GM23248 (cell line): ENCODE measurements around the gene SIK3. TPM values are rescaled to one million over a fixed set of nuclear protein-coding genes. Genes with fewer than 3 reads are reported as not detected.
A peak's percentile ranks its signal among the peaks of the same experiment; 100 is the strongest.
"Not testable (repeated sequence)": the region's sequence is repeated elsewhere in the genome, so short reads cannot be mapped to it uniquely, and the experiment has no call there.

Experiments used
- DNase-seq: peaks from one replicate; pipeline ENCODE4 v3.0.0-alpha.2; 2015
- H2AFZ ChIP-seq: fragments of 200-600 bp; sonication (generic); 2 replicates; pipeline ENCODE4 v1.6.1; 2016; ENCODE audit warnings: antibody characterized with exemption
- H3F3A ChIP-seq: fragments of 200-600 bp; sonication (generic); 2 replicates; pipeline ENCODE4 v1.6.1; 2016; ENCODE audit warnings: mild to moderate bottlenecking, antibody characterized with exemption, mixed run types; ENCODE audit not compliant: insufficient read depth
- H3K27ac ChIP-seq: fragments of 200-600 bp; sonication (generic); 2 replicates; pipeline ENCODE4 v1.5.1; 2016; ENCODE audit warnings: mild to moderate bottlenecking
- H3K27me3 ChIP-seq: fragments of 200-600 bp; sonication (generic); replicated peaks from 2 replicates; pipeline ENCODE4 v1.6.1; 2016; ENCODE audit warnings: mild to moderate bottlenecking; ENCODE audit not compliant: insufficient read depth
- H3K36me3 ChIP-seq: fragments of 200-600 bp; sonication (generic); 2 replicates; pipeline ENCODE4 v1.6.1; 2016; ENCODE audit warnings: low read depth, mild to moderate bottlenecking
- H3K4me1 ChIP-seq: fragments of 200-600 bp; sonication (generic); 2 replicates; pipeline ENCODE4 v1.6.1; 2016; ENCODE audit warnings: mild to moderate bottlenecking; ENCODE audit not compliant: insufficient read depth
- H3K4me2 ChIP-seq: fragments of 200-600 bp; sonication (generic); one replicate; pipeline ENCODE4 v1.6.1; 2016; ENCODE audit warnings: mild to moderate bottlenecking; ENCODE audit not compliant: unreplicated experiment
- H3K4me3 ChIP-seq: fragments of 200-600 bp; sonication (generic); 2 replicates; pipeline ENCODE4 v1.5.1; 2016; ENCODE audit warnings: mild to moderate bottlenecking
- H3K79me2 ChIP-seq: fragments of 200-600 bp; sonication (generic); 2 replicates; pipeline ENCODE4 v1.6.1; 2016; ENCODE audit warnings: mild to moderate bottlenecking; ENCODE audit not compliant: insufficient read depth
- H3K9ac ChIP-seq: fragments of 200-600 bp; sonication (generic); 2 replicates; pipeline ENCODE4 v1.6.1; 2016; ENCODE audit warnings: mild to moderate bottlenecking
- H3K9me2 ChIP-seq: fragments of 200-600 bp; sonication (generic); 2 replicates; pipeline ENCODE4 v1.6.1; 2016; ENCODE audit warnings: mixed run types, mild to moderate bottlenecking, moderate library complexity; ENCODE audit not compliant: insufficient read depth
- H3K9me3 ChIP-seq: fragments of 200-600 bp; sonication (generic); one replicate; pipeline ENCODE4 v1.6.1; 2017; ENCODE audit warnings: low read depth
- H4K20me1 ChIP-seq: fragments of 200-600 bp; sonication (generic); 2 replicates; pipeline ENCODE4 v1.6.0; 2016; ENCODE audit not compliant: insufficient read depth
- EZH2 ChIP-seq: fragments of 200-600 bp; sonication (generic); IDR thresholded peaks from 2 replicates; pipeline ENCODE4 v1.6.1; 2018; ENCODE audit warnings: antibody characterized with exemption, mild to moderate bottlenecking; ENCODE audit not compliant: insufficient read depth, poor library complexity, severe bottlenecking
- EZH2phosphoT487 ChIP-seq: fragments of 200-600 bp; sonication (generic); IDR thresholded peaks from 2 replicates; pipeline ENCODE4 v1.6.1; 2018; ENCODE audit warnings: antibody characterized with exemption, moderate library complexity, mild to moderate bottlenecking, low read depth; ENCODE audit not compliant: insufficient read depth
- WGBS, 2 experiments: methylation state at CpG; one replicate each; pipeline ENCODE4 v1.1.6; 2015 to 2017; ENCODE audit warnings: low lambda C conversion rate in 2 of 2, low coverage in 1 of 2; ENCODE audit errors: missing lambda C conversion rate in 2 of 2; 5-methylcytosine and 5-hydroxymethylcytosine counted together
- in situ Hi-C: fragments of 300-500 bp; cut with MboI; formaldehyde crosslinking; loops from 2 replicates; pipeline ENCODE4 v1.15.0; 2020
- polyA plus RNA-seq: library from polyadenylated mRNA; unstranded; fragments of >200 nt; fragmentation: Nextera tagmentation; extraction: Ambion mirVana; gene quantifications from 2 replicates; pipeline ENCODE4 v1.2.1, GENCODE V29; 2016
- total RNA-seq: library from RNA; depleted of rRNA; stranded (reverse); fragments of >200 nt; shearing (Covaris generic); gene quantifications from 2 replicates; pipeline ENCODE4 v1.2.3, GENCODE V29; 2014

The SIK3 gene
- total and polyA plus RNA-seq, 2 experiments from 2014 or later: 4.2 to 15.5 TPM

DNA sequence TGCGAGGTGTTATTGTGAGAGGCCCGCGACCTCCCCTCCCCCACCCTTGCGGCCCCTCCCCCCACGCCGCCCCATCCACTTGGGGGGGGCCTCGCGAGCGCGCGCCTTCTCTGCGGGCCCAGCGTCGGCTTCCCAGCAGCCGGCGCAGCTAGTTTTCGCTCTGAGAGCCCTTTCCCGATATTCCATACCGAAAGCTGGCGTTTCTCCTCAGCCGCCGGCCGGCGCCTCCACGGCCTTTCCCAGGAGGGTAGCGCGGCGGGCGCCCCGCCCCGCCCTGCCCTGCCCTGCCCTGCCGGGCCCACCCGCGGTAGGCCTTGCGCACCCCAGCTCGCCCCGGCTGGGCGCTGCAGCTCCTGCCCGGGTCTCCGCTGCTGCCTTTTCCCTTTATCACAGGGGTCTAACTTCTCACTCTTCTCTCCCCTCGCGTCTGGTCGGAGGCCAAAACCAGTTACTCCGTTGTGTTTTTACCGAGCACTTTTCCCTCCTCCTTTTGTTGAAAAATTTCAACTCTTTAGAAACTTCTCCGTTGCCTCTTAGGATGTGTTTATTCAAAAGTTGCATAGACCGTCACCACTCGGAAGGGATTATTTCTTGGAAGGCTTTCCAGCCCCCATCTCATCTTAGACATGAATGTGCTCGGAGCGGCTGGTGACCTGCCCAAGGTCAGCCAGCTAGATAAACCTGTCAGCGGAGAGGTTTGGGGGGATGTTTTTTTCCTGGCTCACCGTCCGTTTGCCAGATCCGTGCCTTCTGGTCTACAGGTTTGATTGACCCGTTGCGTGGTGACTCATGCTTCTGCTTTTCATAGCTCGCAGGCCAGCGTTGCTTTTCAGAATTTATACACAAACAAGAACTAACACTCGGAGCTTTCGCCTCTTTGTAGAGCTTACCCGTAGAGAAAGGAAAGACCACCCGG lies 46.5 kb upstream of the SIK3 start:
- peaks cover 11% of the 10 kb centered on the region; the same call in 1 of the 2 replicates for H3K36me3 ChIP-seq
- H3K79me2 ChIP-seq: peaks cover 54% of the 10 kb centered on the region

DNA sequence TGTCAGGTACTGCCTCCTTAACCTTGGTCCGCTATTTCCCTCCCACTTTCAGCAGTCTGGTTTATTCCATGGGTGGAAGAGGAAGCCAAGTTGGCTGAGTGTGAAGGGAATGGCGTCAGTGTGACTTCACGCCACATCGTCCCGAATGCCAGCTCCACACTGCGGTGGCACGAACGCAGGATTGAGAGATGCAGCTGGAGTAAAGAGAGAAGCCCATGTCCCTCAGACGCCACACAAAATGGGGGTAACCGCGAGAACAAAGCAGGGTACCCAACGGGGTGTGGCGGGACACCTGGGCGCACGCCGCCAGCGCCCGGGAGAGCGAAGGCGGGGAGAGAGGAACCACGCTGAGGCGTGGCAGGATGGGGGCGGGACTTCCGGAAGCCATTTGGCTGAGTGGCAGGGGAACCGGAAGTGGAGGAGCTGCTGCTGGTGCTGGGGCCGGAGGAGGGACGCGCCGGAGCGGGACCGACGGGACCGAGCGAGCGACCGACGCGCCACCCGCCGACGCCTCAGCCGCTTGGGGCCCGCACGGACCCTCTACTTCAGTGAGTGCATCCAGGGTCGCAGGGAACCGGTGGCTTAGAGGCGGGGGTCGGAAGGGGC lies 45.7 kb upstream of the SIK3 start, which contains the start of gene PAFAH1B2:
TSS of gene PAFAH1B2 (plus strand) at position 417 of the 606 bp plus-strand sequence. CDS start 8,161 bp downstream, outside the sequence.
- 1% methylated on average over 34 to 48 of the region's 48 CpGs for WGBS, 2 experiments
- no peaks in the 10 kb centered on the region for H3K9me2 ChIP-seq
- H4K20me1 ChIP-seq: peaks cover 8% of the 10 kb centered on the region; the same call in 1 of the 2 replicates
- H3K9me3 ChIP-seq: no peaks in the 10 kb centered on the region
- peaks cover 46% of the 10 kb centered on the region for H3K79me2 ChIP-seq
- H3K27ac ChIP-seq: peak within 1 kb of the TSS; percentile 90
- H3F3A ChIP-seq: peaks cover 26% of the 10 kb centered on the region
- in situ Hi-C loops: no loop called here
- no peaks in the 10 kb centered on the region for H3K27me3 ChIP-seq
- H3K4me2 ChIP-seq: peak within 1 kb of the TSS; percentile 95
- peak; percentile 98 for DNase-seq
- TF ChIP-seq EZH2phosphoT487 (no peak), EZH2 (no peak)
- H3K9ac ChIP-seq: peak within 1 kb of the TSS; percentile 94
- peaks cover 11% of the 10 kb centered on the region; the same call in 1 of the 2 replicates for H3K36me3 ChIP-seq
- peak within 1 kb of the TSS; percentile 96 for H2AFZ ChIP-seq
- peak within 1 kb of the TSS; percentile 95 for H3K4me3 ChIP-seq
- H3K4me1 ChIP-seq: 0 out of 2 replicates have a peak, but pooled peaks cover 17% of the 10 kb centered on the region

More for the DNA sequence above, 46.5 kb upstream of the SIK3 start:
- Histone ChIP-seq H3K4me2 (peak overlapping the region; percentile 95), H4K20me1 (peaks cover 8% of the 10 kb centered on the region; the same call in 1 of the 2 replicates), H3K27ac (peak overlapping the region; percentile 90), H3K4me1 (0 out of 2 replicates have a peak, but pooled peaks cover 17% of the 10 kb centered on the region), H3K27me3 (no peaks in the 10 kb centered on the region), H3F3A (peaks cover 26% of the 10 kb centered on the region), H3K9me3 (no peaks in the 10 kb centered on the region), H3K4me3 (peak overlapping the region; percentile 95), H3K9me2 (no peaks in the 10 kb centered on the region), H3K9ac (peak overlapping the region; percentile 94), H2AFZ (peak overlapping the region; percentile 96)
- peak; percentile 87 for DNase-seq
- in situ Hi-C loops: no loop called here
- WGBS, 2 experiments: 1% methylated on average over 41 to 57 of the region's 62 CpGs
- TF ChIP-seq EZH2 (no peak), EZH2phosphoT487 (no peak)

DNA sequence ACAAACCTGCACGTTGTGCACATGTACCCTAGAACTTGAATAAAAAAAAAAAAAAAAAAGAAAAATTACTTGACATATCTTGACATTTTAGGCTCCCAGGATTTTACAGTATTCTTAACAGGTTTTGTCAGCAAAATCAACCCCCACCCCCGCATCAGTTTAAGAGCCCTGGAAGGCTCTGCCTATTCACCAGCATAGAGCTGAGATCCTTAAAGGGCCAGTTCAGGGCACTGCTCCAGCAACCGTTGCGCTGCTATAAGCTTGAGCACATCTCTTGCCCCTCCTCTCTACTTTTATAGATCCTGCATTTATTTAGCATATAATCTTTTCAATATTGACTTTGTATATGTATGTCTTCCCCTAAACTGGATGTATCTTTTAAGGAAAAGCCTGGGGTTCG lies 45.2 kb upstream of the SIK3 start:
- H3K9ac ChIP-seq: peak overlapping the region; percentile 94
- H4K20me1 ChIP-seq: peaks cover 4% of the 10 kb centered on the region; the same call in 1 of the 2 replicates
- peak overlapping the region; percentile 95 for H3K4me3 ChIP-seq
- no peaks in the 10 kb centered on the region for H3K27me3 ChIP-seq
- H3K9me3 ChIP-seq: no peaks in the 10 kb centered on the region
- H3K9me2 ChIP-seq: no peaks in the 10 kb centered on the region
- peaks cover 40% of the 10 kb centered on the region for H3K79me2 ChIP-seq
- H3K4me1 ChIP-seq: 0 out of 2 replicates have a peak, but pooled peaks cover 17% of the 10 kb centered on the region
- TF ChIP-seq EZH2 (no peak), EZH2phosphoT487 (no peak)
- peak overlapping the region; percentile 90 for H3K27ac ChIP-seq
- peaks cover 26% of the 10 kb centered on the region for H3F3A ChIP-seq
- in situ Hi-C loops: no loop called here
- peak overlapping the region; percentile 95 for H3K4me2 ChIP-seq
- peak; percentile 78 for DNase-seq
- H2AFZ ChIP-seq: peak overlapping the region; percentile 96
- WGBS, 2 experiments: 3 to 9% methylated on average over 5 of the region's 5 CpGs
- peaks cover 11% of the 10 kb centered on the region; the same call in 1 of the 2 replicates for H3K36me3 ChIP-seq

DNA sequence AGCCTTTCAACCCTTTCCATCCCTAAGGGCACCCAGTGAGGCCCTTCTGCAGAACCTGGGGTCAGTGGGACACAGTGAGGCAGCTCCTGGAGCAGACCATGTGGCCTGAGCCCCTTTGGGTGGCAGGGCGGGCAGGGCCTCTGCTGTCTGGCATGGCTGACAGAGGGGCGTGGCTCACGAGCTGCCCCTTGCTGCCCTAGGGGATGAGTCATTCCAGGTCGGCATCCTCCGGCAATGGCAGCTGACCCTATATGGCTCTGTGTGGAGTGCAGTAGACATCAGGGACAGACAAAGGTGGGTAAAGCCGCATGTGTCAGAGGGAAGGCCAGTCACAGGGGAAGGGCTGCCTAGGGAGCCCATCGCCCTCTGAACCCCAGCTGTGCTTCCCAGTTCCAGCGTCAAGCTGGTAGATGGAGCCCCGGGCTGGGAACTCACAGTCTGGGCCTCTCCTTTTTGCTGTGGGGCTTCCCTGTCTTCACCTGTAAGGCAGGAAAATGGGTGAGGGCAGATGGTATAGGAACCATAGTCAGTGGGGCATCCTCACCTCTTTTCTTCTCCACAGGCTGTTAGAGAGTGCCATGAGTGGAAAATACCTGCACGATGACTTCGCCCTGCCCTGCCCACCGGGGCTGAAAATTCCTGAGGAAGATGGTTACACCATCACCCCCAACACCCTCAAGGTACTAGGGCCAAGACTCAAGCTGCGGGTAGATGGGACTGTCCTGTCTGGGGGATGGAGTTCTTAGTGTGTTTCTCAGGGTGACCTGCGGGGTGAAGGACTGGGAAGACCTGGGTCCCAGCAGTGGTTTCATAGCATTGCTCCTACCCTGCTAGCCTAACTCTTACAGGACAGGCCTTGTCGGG lies 39.2 kb upstream of the SIK3 start:
- H3K9me2 ChIP-seq, DNase-seq, H2AFZ ChIP-seq, H3K4me1 ChIP-seq, H3K4me3 ChIP-seq, H3K27me3 ChIP-seq, H3K4me2 ChIP-seq, H3K9me3 ChIP-seq, H3K9ac ChIP-seq, H3K27ac ChIP-seq, H3K79me2 ChIP-seq, H4K20me1 ChIP-seq, H3F3A ChIP-seq, H3K36me3 ChIP-seq, in situ Hi-C loops: not testable (repeated sequence)
- no CpG with 5 or more reads among the region's 15 CpGs for WGBS, 2 experiments

DNA sequence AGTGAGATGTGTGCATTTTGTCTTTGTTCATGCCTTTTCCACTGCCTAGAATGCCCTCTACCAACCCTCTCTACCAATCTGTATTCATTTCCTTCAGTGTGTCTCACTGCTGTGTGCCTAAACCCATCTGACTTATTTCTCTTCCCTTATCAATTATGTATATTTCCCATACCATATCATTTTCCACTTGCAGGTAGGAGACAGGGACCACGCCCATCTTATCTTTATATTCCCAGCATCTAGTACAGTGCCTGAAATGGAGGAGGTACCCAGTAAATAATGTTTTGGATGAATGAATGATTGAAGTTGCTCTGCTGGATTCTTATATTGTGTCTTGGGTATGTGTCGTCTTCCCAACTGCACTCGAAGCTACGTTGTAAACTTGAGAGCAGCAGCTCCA lies 36.8 kb upstream of the SIK3 start:
- WGBS, 2 experiments: 63 to 73% methylated on average over 1 of the region's 4 CpGs
- DNase-seq, in situ Hi-C loops, H3K4me1 ChIP-seq, H3K4me3 ChIP-seq, H3K79me2 ChIP-seq, H3K9me2 ChIP-seq, H3K9ac ChIP-seq, H3K36me3 ChIP-seq, H3F3A ChIP-seq, H3K27me3 ChIP-seq, H2AFZ ChIP-seq, H3K4me2 ChIP-seq, H3K9me3 ChIP-seq, H4K20me1 ChIP-seq, H3K27ac ChIP-seq: not testable (repeated sequence)
